Fibroblast of mammary gland (primary cell): ENCODE measurements around the gene ACTN4.

ENCODE experiments used
- DNase-seq: peaks from one replicate; pipeline ENCODE4 v3.0.0-alpha.2; 2010; ENCODE audit warnings: low read depth
- H3K4me3 ChIP-seq: 2 replicates; pipeline ENCODE4 v1.5.1; 2011; ENCODE audit warnings: low read depth, mild to moderate bottlenecking, low read length, moderate library complexity; ENCODE audit not compliant: control insufficient read depth
- CTCF ChIP-seq: conservative IDR thresholded peaks from 2 replicates; pipeline ENCODE4 v1.5.1; 2011; ENCODE audit warnings: low read depth, low read length, inconsistent platforms; ENCODE audit not compliant: control insufficient read depth, insufficient read depth

ACTN4 gene

GRCh38 chr19:38700902-38701454 lies 53.5 kb downstream of the ACTN4 start:
- no peak overlapping the region for H3K4me3 ChIP-seq
- no peak for TF ChIP-seq CTCF
- no peak for DNase-seq

- DNase-seq: no peak
- TF ChIP-seq CTCF: no peak
- no peak overlapping the region for H3K4me3 ChIP-seq
Observed at GRCh38 chr19:38701455-38702063, 54.1 kb downstream of the ACTN4 start.

- DNase-seq: no peak
- no peak for TF ChIP-seq CTCF
- no peak overlapping the region for H3K4me3 ChIP-seq
Observed at GRCh38 chr19:38702278-38702677, 54.8 kb downstream of the ACTN4 start.

- H3K4me3 ChIP-seq: no peak overlapping the region
- no peak for TF ChIP-seq CTCF
- DNase-seq: no peak
Observed at GRCh38 chr19:38703509-38703908, 56.1 kb downstream of the ACTN4 start.

GRCh38 chr19:38704488-38705026 lies 57.1 kb downstream of the ACTN4 start:
- no peak for TF ChIP-seq CTCF
- no peak for DNase-seq
- no peak overlapping the region for H3K4me3 ChIP-seq

GRCh38 chr19:38705197-38706019 lies 58.0 kb downstream of the ACTN4 start:
- no peak for DNase-seq
- H3K4me3 ChIP-seq: no peak overlapping the region
- TF ChIP-seq CTCF: no peak
